ENCODE data around the gene PRRX2. TPM values are rescaled to one million over a fixed set of nuclear protein-coding genes. Genes with fewer than 3 reads are reported as not detected.
A peak's percentile ranks its signal among the peaks of the same experiment; 100 is the strongest.

PRRX2 gene
- total RNA-seq, 4 donors from 2014 or later = 2.9 to 10.6 (median 8.1) TPM

GRCh38 chr9:129640086-129640870 is 25.2 kb upstream of the PRRX2 start:
- intact Hi-C loops (cut with DNase I) = loop anchor here (10.0 kb wide), 1 partner anchor 95 kb away; no protein-coding TSS in a partner anchor
- Histone ChIP-seq H3K36me3 (peaks cover 31 to 37% of the 10 kb centered on the region in 2 donors), H3K9me3 (no peaks in the 10 kb centered on the region), H3K4me3 (replicated peaks in 1 of 3) (peak overlapping the region in 1 of 3 donors; percentile 77), H3K4me1 (peaks cover 17 to 19% of the 10 kb centered on the region in 2 donors), H3K27me3 (no peaks in the 10 kb centered on the region), H3K27ac (no peak overlapping the region)
- peak; percentile 25 to 27 for DNase-seq
- no peak for TF ChIP-seq POLR2A (IDR thresholded peaks at IDR 0.05)
- TF ChIP-seq, protein P1, sequence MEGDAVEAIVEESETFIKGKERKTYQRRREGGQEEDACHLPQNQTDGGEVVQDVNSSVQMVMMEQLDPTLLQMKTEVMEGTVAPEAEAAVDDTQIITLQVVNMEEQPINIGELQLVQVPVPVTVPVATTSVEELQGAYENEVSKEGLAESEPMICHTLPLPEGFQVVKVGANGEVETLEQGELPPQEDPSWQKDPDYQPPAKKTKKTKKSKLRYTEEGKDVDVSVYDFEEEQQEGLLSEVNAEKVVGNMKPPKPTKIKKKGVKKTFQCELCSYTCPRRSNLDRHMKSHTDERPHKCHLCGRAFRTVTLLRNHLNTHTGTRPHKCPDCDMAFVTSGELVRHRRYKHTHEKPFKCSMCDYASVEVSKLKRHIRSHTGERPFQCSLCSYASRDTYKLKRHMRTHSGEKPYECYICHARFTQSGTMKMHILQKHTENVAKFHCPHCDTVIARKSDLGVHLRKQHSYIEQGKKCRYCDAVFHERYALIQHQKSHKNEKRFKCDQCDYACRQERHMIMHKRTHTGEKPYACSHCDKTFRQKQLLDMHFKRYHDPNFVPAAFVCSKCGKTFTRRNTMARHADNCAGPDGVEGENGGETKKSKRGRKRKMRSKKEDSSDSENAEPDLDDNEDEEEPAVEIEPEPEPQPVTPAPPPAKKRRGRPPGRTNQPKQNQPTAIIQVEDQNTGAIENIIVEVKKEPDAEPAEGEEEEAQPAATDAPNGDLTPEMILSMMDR (IDR thresholded peaks at IDR 0.05) = no peak
- WGBS, 2 donors = 64 to 69% methylated on average over 24 to 25 of the region's 25 CpGs

GRCh38 chr9:129640871-129641749 is 24.3 kb upstream of the PRRX2 start:
- Histone ChIP-seq H3K27ac (peak overlapping the region in 2 of 3 donors; percentile 44 to 80), H3K27me3 (no peaks in the 10 kb centered on the region), H3K9me3 (no peaks in the 10 kb centered on the region), H3K4me3 (replicated peaks in 1 of 3) (peak overlapping the region; percentile 77 to 79 (median 78)), H3K4me1 (peaks cover 17 to 19% of the 10 kb centered on the region in 2 donors), H3K36me3 (peaks cover 26 to 31% of the 10 kb centered on the region in 2 donors)
- no peak for DNase-seq
- TF ChIP-seq POLR2A (IDR thresholded peaks at IDR 0.05) = no peak
- TF ChIP-seq, protein P1 (IDR thresholded peaks at IDR 0.05) = no peak
- intact Hi-C loops (cut with DNase I) = loop anchor here (10.0 kb wide), 1 partner anchor 94 kb away; no protein-coding TSS in a partner anchor
- WGBS, 2 donors = 2 to 16% methylated on average over 30 to 31 of the region's 44 CpGs

GRCh38 chr9:129641750-129642585 is 23.5 kb upstream of the PRRX2 start, which contains the start of gene ASB6:
TSS of gene ASB6 (minus strand) at chr9:129642151. CDS start at chr9:129641999, 152 bp downstream.
- WGBS, 2 donors = 2 to 3% methylated on average over 4 to 24 of the region's 93 CpGs
- TF ChIP-seq, protein P1 (IDR thresholded peaks at IDR 0.05) = peak; percentile 94 to 100 (median 100)
- peak in 1 of 2 donors; percentile 70 for TF ChIP-seq POLR2A (IDR thresholded peaks at IDR 0.05)
- Histone ChIP-seq H3K27me3 (no peaks in the 10 kb centered on the region), H3K27ac (peak within 1 kb of the TSS; percentile 44 to 80 (median 65)), H3K4me3 (replicated peaks in 1 of 3) (peak within 1 kb of the TSS; percentile 77 to 79 (median 78)), H3K4me1 (peaks cover 17 to 19% of the 10 kb centered on the region in 2 donors), H3K36me3 (peaks cover 21 to 23% of the 10 kb centered on the region in 2 donors), H3K9me3 (no peaks in the 10 kb centered on the region)
- peak; percentile 98 to 99 for DNase-seq
- intact Hi-C loops (cut with DNase I) = loop anchor here (10.0 kb wide), 1 partner anchor 93 kb away; no protein-coding TSS in a partner anchor

DNA sequence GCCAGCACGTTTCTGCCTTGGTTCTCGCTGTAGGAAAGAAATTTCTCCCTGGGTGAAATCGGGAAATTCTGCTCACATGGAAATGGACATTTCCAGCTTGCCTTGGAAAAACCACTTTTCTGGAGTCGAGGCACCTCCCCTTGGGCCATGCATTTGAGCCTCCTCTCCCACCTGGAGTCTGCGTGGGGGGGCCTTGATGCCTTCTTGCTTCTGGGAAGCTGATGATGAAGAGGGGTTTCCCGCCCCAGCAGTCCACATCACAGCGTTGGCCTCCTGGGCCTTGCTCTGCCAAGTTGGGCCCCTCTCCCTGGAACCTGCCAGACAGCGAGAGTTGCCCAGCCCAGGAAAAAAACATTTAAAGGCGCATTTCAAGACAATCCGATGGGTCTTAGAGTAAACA is 21.7 kb upstream of the PRRX2 start:
- DNase-seq = no peak
- Histone ChIP-seq H3K4me3 (replicated peaks in 1 of 3) (no peak overlapping the region), H3K4me1 (peaks cover 17 to 19% of the 10 kb centered on the region in 2 donors), H3K27ac (no peak overlapping the region), H3K9me3 (no peaks in the 10 kb centered on the region), H3K27me3 (no peaks in the 10 kb centered on the region), H3K36me3 (peaks cover 4 to 6% of the 10 kb centered on the region in 2 donors)
- intact Hi-C loops (cut with DNase I) = loop anchor here (10.0 kb wide), 1 partner anchor 91 kb away; no protein-coding TSS in a partner anchor
- WGBS, 2 donors = 92% methylated on average over 10 of the region's 10 CpGs
- TF ChIP-seq, protein P1 (IDR thresholded peaks at IDR 0.05) = no peak
- TF ChIP-seq POLR2A (IDR thresholded peaks at IDR 0.05) = no peak
